DMS153 (cell line): ENCODE results near the gene FLNC.
A peak's percentile ranks its signal among the peaks of the same experiment; 100 is the strongest.

Experiments used
- DNase-seq: peaks from one replicate; lab custom pipeline; 2025; lab: John Stamatoyannopoulos, UW

Gene FLNC

GRCh38 chr7:128863433-128863989, 33.3 kb downstream of the FLNC start:
- peak; percentile 16 for DNase-seq

- no peak for DNase-seq
These were observed 35.1 kb downstream of the FLNC start for GRCh38 chr7:128865303-128865702.

- DNase-seq = no peak
These were observed 36.0 kb downstream of the FLNC start for GRCh38 chr7:128865996-128866877.

GRCh38 chr7:128867241-128867640, 37.0 kb downstream of the FLNC start:
- no peak for DNase-seq

GRCh38 chr7:128867842-128868623, 37.8 kb downstream of the FLNC start:
- peak; percentile 13 for DNase-seq

GRCh38 chr7:128868624-128869137, 38.5 kb downstream of the FLNC start:
- DNase-seq = no peak

- no peak for DNase-seq
These were observed 39.1 kb downstream of the FLNC start for GRCh38 chr7:128869138-128869943.

- no peak for DNase-seq
These were observed 39.7 kb downstream of the FLNC start for GRCh38 chr7:128869944-128870285.

GRCh38 chr7:128871050-128871449, 40.8 kb downstream of the FLNC start:
- DNase-seq = no peak

- DNase-seq = no peak
These were observed 42.2 kb downstream of the FLNC start for GRCh38 chr7:128872394-128872824.

- DNase-seq = no peak
These were observed 43.0 kb downstream of the FLNC start for GRCh38 chr7:128873234-128873633.

GRCh38 chr7:128874140-128875031, 44.2 kb downstream of the FLNC start:
- peak; percentile 78 for DNase-seq

GRCh38 chr7:128875523-128875948, 45.3 kb downstream of the FLNC start:
- DNase-seq = no peak

GRCh38 chr7:128876127-128876526, 45.9 kb downstream of the FLNC start:
- no peak for DNase-seq

- DNase-seq = no peak
These were observed 46.4 kb downstream of the FLNC start for GRCh38 chr7:128876586-128876977.

- no peak for DNase-seq
These were observed 47.0 kb downstream of the FLNC start for GRCh38 chr7:128876978-128877755.

- DNase-seq = no peak
These were observed 47.5 kb downstream of the FLNC start for GRCh38 chr7:128877756-128878120.

- no peak for DNase-seq
These were observed 48.3 kb downstream of the FLNC start for GRCh38 chr7:128878226-128879105.

GRCh38 chr7:128879461-128879938, 49.3 kb downstream of the FLNC start:
- no peak for DNase-seq
